H1 (cell line): ENCODE measurements around the gene APOC4. TPM values are rescaled to one million over a fixed set of nuclear protein-coding genes. Genes with fewer than 3 reads are reported as not detected.

ENCODE experiments used
- CTCF ChIA-PET: fragments of 300-600 bp; sonication (Branson Sonifier 250); formaldehyde crosslinking; loops from one replicate; lab custom pipeline; 2021; ENCODE audit not compliant: partially characterized antibody; lab: Charles Lee
- POLR2A ChIA-PET: fragments of 300-600 bp; sonication (Branson Sonifier 250); formaldehyde crosslinking; loops from one replicate; lab custom pipeline; 2021; ENCODE audit warnings: inconsistent platforms; ENCODE audit not compliant: partially characterized antibody; lab: Charles Lee
- DNase-seq, 2 experiments: peaks; one replicate each; pipeline versions ENCODE4 v3.0.0 to v3.0.0-alpha.2; 2010 to 2022; ENCODE audit warnings: low spot score in 2 of 2, low read depth in 1 of 2, mixed read lengths in 1 of 2
- FAIRE-seq: peaks from 2 replicates; lab custom pipeline; 2011; peaks lifted over from hg19 to GRCh38; lab: Jason Lieb, UNC
- H2AFZ ChIP-seq: 2 replicates; pipeline ENCODE4 v1.8.1; 2012; ENCODE audit warnings: low read length, inconsistent platforms
- H2AK5ac ChIP-seq: 2 replicates; pipeline ENCODE4 v1.6.1; 2013; ENCODE audit warnings: low read depth, low read length
- H2BK120ac ChIP-seq: replicated peaks from 2 replicates; pipeline ENCODE3; 2013; ENCODE audit warnings: low read depth, low read length, inconsistent platforms
- H2BK12ac ChIP-seq: 2 replicates; pipeline ENCODE4 v1.6.1; 2013; ENCODE audit warnings: low read depth, low read length
- H2BK15ac ChIP-seq: 2 replicates; pipeline ENCODE4 v1.6.1; 2013; ENCODE audit warnings: low read length
- H2BK20ac ChIP-seq: 2 replicates; pipeline ENCODE4 v1.6.1; 2013; ENCODE audit warnings: low read length
- H2BK5ac ChIP-seq: 2 replicates; pipeline ENCODE4 v1.6.1; 2013; ENCODE audit warnings: low read depth, low read length
- H3K14ac ChIP-seq: 2 replicates; pipeline ENCODE4 v1.6.1; 2013; ENCODE audit warnings: inconsistent platforms; ENCODE audit not compliant: insufficient read length
- H3K18ac ChIP-seq: 2 replicates; pipeline ENCODE4 v1.6.1; 2013; ENCODE audit warnings: low read length; ENCODE audit errors: extremely low read depth
- H3K23ac ChIP-seq: 2 replicates; pipeline ENCODE4 v1.6.1; 2013; ENCODE audit warnings: inconsistent platforms; ENCODE audit not compliant: insufficient read length
- H3K23me2 ChIP-seq: 2 replicates; pipeline ENCODE4 v1.6.1; 2013; ENCODE audit warnings: low read depth, low read length
- H3K27ac ChIP-seq: 2 replicates; pipeline ENCODE4 v1.6.1; 2011; ENCODE audit warnings: low read depth, low read length, inconsistent platforms
- H3K27me3 ChIP-seq, 4 experiments: replicated peaks in 1 of 4; 1 replicate in 1 of 4; 2 replicates in 3 of 4; pipeline versions ENCODE4 v1.6.1 to v1.8.1; 2011 to 2013; ENCODE audit warnings: low read length in 3 of 4, mild to moderate bottlenecking in 3 of 4, inconsistent platforms in 2 of 4, mixed read lengths in 2 of 4, moderate library complexity in 1 of 4; ENCODE audit not compliant: control insufficient read depth in 3 of 4, insufficient read depth in 3 of 4; ENCODE audit errors: extremely low read depth in 1 of 4
- H3K36me3 ChIP-seq, 4 experiments: 2 replicates each; pipeline versions ENCODE4 v1.6.1 to v1.8.1; 2011 to 2013; ENCODE audit warnings: mild to moderate bottlenecking in 4 of 4, low read length in 3 of 4, moderate library complexity in 2 of 4, control low read depth in 1 of 4, inconsistent platforms in 1 of 4; ENCODE audit not compliant: insufficient read depth in 4 of 4, control insufficient read depth in 2 of 4
- H3K4ac ChIP-seq: replicated peaks from 2 replicates; pipeline ENCODE3; 2013; ENCODE audit warnings: low read length, low read depth, mixed read lengths, inconsistent platforms; ENCODE audit not compliant: insufficient read length
- H3K4me1 ChIP-seq, 4 experiments: replicated peaks in 1 of 4; 1 replicate in 1 of 4; 2 replicates in 3 of 4; pipeline versions ENCODE4 v1.6.1 to v1.8.1; 2011 to 2013; ENCODE audit warnings: low read length in 3 of 4, inconsistent platforms in 2 of 4, mixed read lengths in 1 of 4; ENCODE audit not compliant: insufficient read depth in 4 of 4, control insufficient read depth in 3 of 4
- H3K4me2 ChIP-seq, 2 experiments: 2 replicates each; pipeline versions ENCODE4 v1.6.1 to v1.8.1; 2011 to 2013; ENCODE audit warnings: low read depth in 2 of 2, low read length in 2 of 2, control low read depth in 1 of 2, inconsistent platforms in 1 of 2, mild to moderate bottlenecking in 1 of 2; ENCODE audit not compliant: insufficient read depth in 1 of 2
- H3K4me3 ChIP-seq, 4 experiments: fragments of 200-600, 300-600 bp in 1 of 4; sonication (generic), shearing (Covaris generic), sonication (Bioruptor Twin) in 1 of 4; 2 replicates each; pipeline versions ENCODE4 v1.5.1 to v1.8.1; 2011 to 2016; ENCODE audit warnings: low read length in 4 of 4, low read depth in 3 of 4, control low read depth in 2 of 4, inconsistent platforms in 2 of 4, mild to moderate bottlenecking in 2 of 4, mixed read lengths in 1 of 4, moderate library complexity in 1 of 4; ENCODE audit not compliant: insufficient read depth in 2 of 4; ENCODE audit errors: extremely low read depth in 1 of 4
- H3K56ac ChIP-seq: replicated peaks from 2 replicates; pipeline ENCODE3; 2013; ENCODE audit warnings: low read depth, mild to moderate bottlenecking, mixed read lengths, low read length, inconsistent platforms; ENCODE audit not compliant: insufficient read length
- H3K79me1 ChIP-seq: 2 replicates; pipeline ENCODE4 v1.6.1; 2013; ENCODE audit warnings: low read depth, low read length, control low read depth
- H3K79me2 ChIP-seq, 2 experiments: 2 replicates each; pipeline versions ENCODE4 v1.6.1 to v1.8.1; 2012 to 2013; ENCODE audit warnings: low read length in 2 of 2, mild to moderate bottlenecking in 2 of 2, inconsistent platforms in 1 of 2; ENCODE audit not compliant: insufficient read depth in 2 of 2, control insufficient read depth in 1 of 2
- H3K9ac ChIP-seq, 4 experiments: replicated peaks in 1 of 4; 1 replicate in 1 of 4; 2 replicates in 3 of 4; pipeline versions ENCODE4 v1.6.1 to v1.8.1; 2011 to 2013; ENCODE audit warnings: low read depth in 3 of 4, low read length in 3 of 4, control low read depth in 2 of 4, mild to moderate bottlenecking in 2 of 4, moderate library complexity in 2 of 4, inconsistent platforms in 1 of 4; ENCODE audit errors: extremely low read depth in 1 of 4
- H3K9me3 ChIP-seq, 2 experiments: 2 replicates each; pipeline versions ENCODE4 v1.6.1 to v1.8.1; 2012 to 2013; ENCODE audit warnings: mild to moderate bottlenecking in 2 of 2, moderate library complexity in 2 of 2, control low read depth in 1 of 2, inconsistent platforms in 1 of 2, low read depth in 1 of 2, low read length in 1 of 2, mixed read lengths in 1 of 2; ENCODE audit not compliant: insufficient read depth in 2 of 2
- H4K20me1 ChIP-seq, 2 experiments: replicated peaks in 1 of 2; 2 replicates each; pipeline versions ENCODE3 to v1.8.1; 2011 to 2013; ENCODE audit warnings: inconsistent platforms in 2 of 2, low read length in 2 of 2, mild to moderate bottlenecking in 1 of 2; ENCODE audit not compliant: insufficient read depth in 2 of 2, control insufficient read depth in 1 of 2
- H4K5ac ChIP-seq: 2 replicates; pipeline ENCODE4 v1.6.1; 2013; ENCODE audit warnings: low read length, low read depth, mixed read lengths, inconsistent platforms; ENCODE audit not compliant: insufficient read length
- H4K8ac ChIP-seq: 2 replicates; pipeline ENCODE4 v1.8.0; 2013; ENCODE audit warnings: mild to moderate bottlenecking, moderate library complexity, low read length, inconsistent platforms; ENCODE audit not compliant: insufficient read depth; ENCODE audit errors: extremely low read depth
- H4K91ac ChIP-seq: replicated peaks from 2 replicates; pipeline ENCODE3; 2013; ENCODE audit warnings: low read length, mixed read lengths, inconsistent platforms; ENCODE audit not compliant: insufficient read length
- BRCA1 ChIP-seq: IDR thresholded peaks from 2 replicates; pipeline ENCODE4 v1.6.1; 2012; ENCODE audit warnings: low read depth, low read length, improper control_type of control experiment
- HDAC6 ChIP-seq: IDR thresholded peaks from one replicate; pipeline ENCODE4 v1.7.1; 2012; ENCODE audit warnings: low read depth, mild to moderate bottlenecking, inconsistent platforms, low read length, moderate library complexity
- POU5F1 ChIP-seq: IDR thresholded peaks from 2 replicates; pipeline ENCODE4 v1.6.1; 2011; ENCODE audit warnings: low read depth, mild to moderate bottlenecking, low read length, moderate library complexity
- RNF2 ChIP-seq: fragments of 200-900, 300-1000 bp; sonication (generic); IDR thresholded peaks from 2 replicates; pipeline ENCODE4 v1.7.1; 2016; ENCODE audit warnings: borderline replicate concordance, low read depth, mild to moderate bottlenecking, antibody characterized with exemption, low read length; ENCODE audit not compliant: poor library complexity, severe bottlenecking; ENCODE audit errors: missing control alignments
- SRF ChIP-seq: IDR thresholded peaks from 2 replicates; pipeline ENCODE4 v1.6.1; 2011; ENCODE audit warnings: mild to moderate bottlenecking, low read depth, low read length, moderate library complexity
- WGBS, 2 experiments: shearing (Covaris generic) in 1 of 2; methylation state at CpG; one replicate each; pipeline versions ENCODE4 v1.1.6 to v1.1.7; 2013 to 2015; ENCODE audit warnings: low lambda C conversion rate in 2 of 2, mixed read lengths in 2 of 2, inconsistent platforms in 1 of 2, low coverage in 1 of 2, missing lambda C conversion rate in 1 of 2; ENCODE audit not compliant: insufficient replicate concordance in 2 of 2, insufficient coverage in 1 of 2, insufficient read length in 1 of 2; ENCODE audit errors: extremely low coverage in 1 of 2, missing lambda C conversion rate in 1 of 2; 5-methylcytosine and 5-hydroxymethylcytosine counted together
- polyA plus RNA-seq, 7 experiments: library from polyadenylated mRNA; depleted of rRNA in 3 of 7; stranded (reverse) in 5 of 7; unstranded in 2 of 7; fragments of >200 nt in 5 of 7; fragments of 200-250 nt in 2 of 7; gene quantifications; 1 replicate in 5 of 7; 2 replicates in 1 of 7; 4 replicates in 1 of 7; pipeline versions ENCODE4 v1.2.1 to v1.2.3, GENCODE V29; 2011 to 2013; ENCODE audit warnings: missing spikeins in 2 of 7, mixed read lengths in 2 of 7
- total RNA-seq: library from RNA; stranded (reverse); fragmentation: NEBNext Ultra II Directional; extraction: Animal tissue kit (Norgen Biotek cat#: 25700); gene quantifications from 2 replicates; pipeline ENCODE4 v1.2.1, GENCODE V29; 2021
- TF ChIP-seq, protein P1 (sequence below): IDR thresholded peaks from 2 replicates; pipeline ENCODE4 v1.6.1; 2012; ENCODE audit warnings: inconsistent platforms

Gene APOC4
- total and polyA plus RNA-seq, 2 of the 8 experiments (the other 6 are each of a cell fraction or from before 2014, with no cell fraction given), result not detected

DNA sequence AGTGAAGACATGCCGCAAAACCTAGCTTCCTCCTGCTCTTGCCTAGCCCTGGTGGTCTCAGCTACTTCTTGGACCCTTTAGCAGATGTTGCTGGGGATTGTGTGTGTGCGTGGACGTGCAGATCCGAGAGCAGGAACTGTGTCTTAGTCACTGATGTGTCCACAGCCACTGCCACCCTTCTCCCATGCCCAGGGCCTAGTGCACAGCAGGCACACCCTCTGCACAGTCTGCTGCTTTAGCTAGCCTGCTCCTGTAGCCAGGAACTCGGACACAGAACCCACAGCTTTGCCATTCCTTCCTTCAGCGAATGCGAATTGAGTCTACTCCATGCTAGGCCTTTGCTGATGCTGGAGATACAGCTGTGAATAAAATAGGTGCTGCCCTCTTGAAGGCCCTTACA, 15.5 kb downstream of the APOC4 start:
- CTCF ChIA-PET, result interaction anchor here (0.6 to 4.2 kb wide), 8 partner anchors 9 to 268 kb away, joined by 3 to 17 read pairs (median 4); partner anchors contain the start of gene APOE
- peak overlapping the region; percentile 49; the same call in 1 of the 2 replicates for H2BK5ac ChIP-seq
- no peak overlapping the region for H2BK120ac ChIP-seq
- no peaks in the 10 kb centered on the region for H3K9me3 ChIP-seq
- no peak overlapping the region for H3K14ac ChIP-seq
- H2AFZ ChIP-seq, result no peak overlapping the region
- H2BK12ac ChIP-seq, result no peak overlapping the region
- POLR2A ChIA-PET, result interaction anchor here (0.7 to 11.6 kb wide), 11 partner anchors 9 to 317 kb away, joined by 3 to 121 read pairs (median 4); partner anchors contain the start of genes APOC4 and APOE
- H3K56ac ChIP-seq, result no peak overlapping the region
- H3K27me3 ChIP-seq, result no peaks in the 10 kb centered on the region
- no peak overlapping the region for H3K27ac ChIP-seq
- H4K8ac ChIP-seq, result no peak overlapping the region
- no peak for FAIRE-seq
- TF ChIP-seq HDAC6 (no peak), BRCA1 (no peak), RNF2 (no peak), SRF (no peak), POU5F1 (no peak)
- TF ChIP-seq, protein P1, sequence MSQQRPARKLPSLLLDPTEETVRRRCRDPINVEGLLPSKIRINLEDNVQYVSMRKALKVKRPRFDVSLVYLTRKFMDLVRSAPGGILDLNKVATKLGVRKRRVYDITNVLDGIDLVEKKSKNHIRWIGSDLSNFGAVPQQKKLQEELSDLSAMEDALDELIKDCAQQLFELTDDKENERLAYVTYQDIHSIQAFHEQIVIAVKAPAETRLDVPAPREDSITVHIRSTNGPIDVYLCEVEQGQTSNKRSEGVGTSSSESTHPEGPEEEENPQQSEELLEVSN, result no peak
- no peak overlapping the region for H3K18ac ChIP-seq
- H3K9ac ChIP-seq, result peak overlapping the region in 1 of 4 experiments; percentile 1; a peak in 1 of 7 replicates
- no peak overlapping the region for H3K4me3 ChIP-seq
- H4K91ac ChIP-seq, result no peak overlapping the region
- H3K4ac ChIP-seq, result no peak overlapping the region
- H2BK20ac ChIP-seq, result no peak overlapping the region
- no peak overlapping the region for H4K5ac ChIP-seq
- 95% methylated on average over 7 of the region's 7 CpGs; no CpG with 5 or more reads in 1 of the 2 experiments for WGBS, 2 experiments
- H3K23me2 ChIP-seq, result peaks cover 12% of the 10 kb centered on the region; the same call in 1 of the 2 replicates
- H2AK5ac ChIP-seq, result no peak overlapping the region
- peaks cover 0 to 7% (median 2%) of the 10 kb centered on the region in 4 experiments; a peak in 4 of 8 replicates for H3K36me3 ChIP-seq
- peaks cover 0 to 7% (median 6%) of the 10 kb centered on the region in 4 experiments; a peak in 6 of 7 replicates for H3K4me1 ChIP-seq
- peaks cover 29% of the 10 kb centered on the region for H3K79me1 ChIP-seq
- no peak overlapping the region for H3K23ac ChIP-seq
- H3K79me2 ChIP-seq, result peaks cover 32 to 67% of the 10 kb centered on the region in 2 experiments
- no peak for DNase-seq
- peaks cover 6 to 31% of the 10 kb centered on the region in 2 experiments for H4K20me1 ChIP-seq
- peak overlapping the region in 1 of 2 experiments; percentile 6; a peak in 1 of 4 replicates for H3K4me2 ChIP-seq
- H2BK15ac ChIP-seq, result no peak overlapping the region
